Panc1 (cell line): ENCODE measurements around the gene RIMKLA.

Source experiments
- CTCF ChIP-seq: fragments of 450-650 bp; IDR thresholded peaks from 2 replicates; pipeline ENCODE4 v1.5.1; 2017; ENCODE audit warnings: mild to moderate bottlenecking
- REST ChIP-seq, 2 experiments: IDR thresholded peaks; 2 replicates each; pipeline ENCODE4 v1.6.1; 2011 to 2012; ENCODE audit warnings: low read depth in 2 of 2, control low read depth in 1 of 2, low read length in 1 of 2, mild to moderate bottlenecking in 1 of 2, moderate library complexity in 1 of 2; ENCODE audit not compliant: insufficient read depth in 1 of 2
- SIN3A ChIP-seq: IDR thresholded peaks from 2 replicates; pipeline ENCODE4 v1.6.1; 2012; ENCODE audit warnings: low read depth, mild to moderate bottlenecking, low read length, moderate library complexity, borderline replicate concordance; ENCODE audit not compliant: insufficient read depth
- TCF7L2 ChIP-seq: IDR thresholded peaks from 2 replicates; pipeline ENCODE4 v1.6.1; 2011; ENCODE audit warnings: mild to moderate bottlenecking, low read depth, low read length, inconsistent platforms

- TF ChIP-seq CTCF (no peak), REST (IDR thresholded peaks at IDR 0.05; ENCODE audit: insufficient read depth in 1 of 2, low read depth in 2 of 2, low read length in 1 of 2) (no peak), SIN3A (no peak), TCF7L2 (no peak)
These were observed 11.1 kb upstream of the RIMKLA start for GRCh38 chr1:42369471-42369870.
